GM12873 (cell line): ENCODE measurements around the gene MAT2B.

ENCODE experiments used
- TF ChIP-seq, protein P1 (sequence below): IDR thresholded peaks from 2 replicates; pipeline ENCODE4 v1.5.1; 2012; ENCODE audit warnings: low read depth, mild to moderate bottlenecking, moderate library complexity, low read length, control low read depth; ENCODE audit not compliant: insufficient read depth; ENCODE audit errors: missing control alignments

MAT2B gene

DNA sequence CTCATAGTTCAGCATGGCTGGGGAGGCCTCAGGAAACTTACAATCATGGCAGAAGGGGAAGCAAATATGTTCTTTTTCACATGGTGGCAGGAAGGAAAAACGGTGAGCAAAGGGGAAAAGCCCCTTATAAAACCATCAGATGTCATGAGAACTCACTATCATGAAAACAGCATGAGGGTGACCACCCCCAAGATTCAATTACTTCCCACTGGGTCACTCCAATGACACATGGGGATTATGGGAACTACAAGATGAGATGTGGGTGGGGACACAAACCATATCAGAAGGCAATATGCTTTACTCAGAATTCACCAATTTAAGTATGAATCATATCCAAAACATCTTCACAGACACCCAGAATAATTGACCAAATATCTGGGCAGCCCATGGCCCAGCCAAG, 19.7 kb downstream of the MAT2B start:
- TF ChIP-seq, protein P1, sequence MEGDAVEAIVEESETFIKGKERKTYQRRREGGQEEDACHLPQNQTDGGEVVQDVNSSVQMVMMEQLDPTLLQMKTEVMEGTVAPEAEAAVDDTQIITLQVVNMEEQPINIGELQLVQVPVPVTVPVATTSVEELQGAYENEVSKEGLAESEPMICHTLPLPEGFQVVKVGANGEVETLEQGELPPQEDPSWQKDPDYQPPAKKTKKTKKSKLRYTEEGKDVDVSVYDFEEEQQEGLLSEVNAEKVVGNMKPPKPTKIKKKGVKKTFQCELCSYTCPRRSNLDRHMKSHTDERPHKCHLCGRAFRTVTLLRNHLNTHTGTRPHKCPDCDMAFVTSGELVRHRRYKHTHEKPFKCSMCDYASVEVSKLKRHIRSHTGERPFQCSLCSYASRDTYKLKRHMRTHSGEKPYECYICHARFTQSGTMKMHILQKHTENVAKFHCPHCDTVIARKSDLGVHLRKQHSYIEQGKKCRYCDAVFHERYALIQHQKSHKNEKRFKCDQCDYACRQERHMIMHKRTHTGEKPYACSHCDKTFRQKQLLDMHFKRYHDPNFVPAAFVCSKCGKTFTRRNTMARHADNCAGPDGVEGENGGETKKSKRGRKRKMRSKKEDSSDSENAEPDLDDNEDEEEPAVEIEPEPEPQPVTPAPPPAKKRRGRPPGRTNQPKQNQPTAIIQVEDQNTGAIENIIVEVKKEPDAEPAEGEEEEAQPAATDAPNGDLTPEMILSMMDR: no peak

DNA sequence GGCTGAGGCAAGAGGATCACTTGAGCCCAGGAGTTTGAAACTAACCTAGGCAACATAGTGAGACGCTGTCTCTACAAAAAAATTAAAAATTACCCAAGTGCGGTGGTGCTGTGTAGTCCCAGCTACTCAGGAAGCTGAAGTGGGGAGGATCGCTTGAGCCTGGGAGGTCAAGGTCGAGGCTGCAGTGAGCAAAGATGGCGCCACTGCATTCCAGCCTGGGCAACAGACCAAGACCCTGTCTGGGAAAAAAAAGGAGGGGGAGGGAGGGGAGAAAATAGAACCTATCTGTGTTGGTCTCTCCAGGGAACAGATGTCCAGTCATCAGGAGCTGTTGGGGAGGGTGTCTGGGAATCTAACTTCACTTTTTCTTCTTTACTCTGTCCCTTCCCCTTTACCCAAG, 24.3 kb downstream of the MAT2B start:
- TF ChIP-seq, protein P1: no peak

DNA sequence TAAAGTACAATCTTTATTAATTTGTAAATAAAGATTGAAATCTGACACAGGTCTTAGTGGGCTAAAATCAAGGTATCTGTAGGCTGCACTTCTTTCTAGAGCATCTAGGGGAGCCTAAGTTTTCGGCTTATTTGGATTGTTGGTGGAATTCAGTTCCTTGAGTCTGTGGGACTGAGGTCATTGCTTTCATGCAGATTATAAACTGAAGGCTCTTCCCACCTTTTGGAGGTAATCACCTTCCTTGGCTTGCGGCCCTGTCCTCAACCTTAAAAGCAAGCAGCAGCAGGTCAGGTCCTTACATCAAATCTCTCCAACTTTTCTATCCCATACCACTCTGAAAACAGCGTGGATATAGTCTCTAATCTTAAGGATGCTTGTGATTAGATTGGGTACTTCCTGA, 25.9 kb downstream of the MAT2B start:
- TF ChIP-seq, protein P1: no peak

DNA sequence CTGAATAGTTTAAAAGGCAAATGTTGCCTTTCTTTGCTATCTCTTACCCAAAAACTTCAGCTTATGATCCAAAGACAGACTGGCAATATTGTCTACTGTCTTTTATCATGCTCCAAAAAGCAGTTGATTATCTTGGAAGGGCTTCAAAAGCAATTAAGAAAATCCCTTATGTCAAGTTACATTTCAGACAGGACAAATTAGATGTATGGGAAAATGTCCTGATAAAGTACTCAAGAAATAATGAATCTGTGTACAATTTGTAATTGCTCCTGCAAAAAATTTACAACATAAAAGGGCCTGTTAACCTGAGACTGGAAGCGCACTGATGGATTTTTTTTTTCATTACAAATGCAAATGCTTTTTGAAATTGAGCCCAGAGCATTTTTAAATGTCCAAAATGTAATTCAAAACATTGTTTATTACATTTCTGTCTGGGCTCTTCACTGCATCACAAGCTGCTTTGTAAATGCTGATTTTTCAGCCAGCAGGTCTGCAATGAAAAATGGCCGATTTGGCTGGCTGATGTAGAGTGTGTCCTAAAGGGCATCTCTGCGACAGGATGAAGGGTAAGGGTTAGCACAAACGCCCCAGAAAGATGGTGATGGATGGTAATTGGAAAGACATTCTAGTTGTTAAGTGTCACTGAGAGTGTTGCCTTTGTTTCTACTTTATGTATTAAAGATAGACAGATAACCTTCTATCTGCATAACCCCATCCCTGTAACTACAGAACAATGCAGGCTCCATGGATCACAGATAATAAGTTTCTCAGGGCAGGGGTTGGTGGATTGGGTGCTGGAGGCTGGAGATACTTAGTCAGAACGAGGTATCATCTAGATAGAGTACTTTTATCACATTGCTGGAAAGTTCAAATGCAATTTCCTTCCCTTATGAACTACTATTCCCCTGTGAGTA, 27.0 kb downstream of the MAT2B start:
- TF ChIP-seq, protein P1: no peak

- TF ChIP-seq, protein P1: no peak
Observed at GRCh38 chr5:163533223-163533622, 27.8 kb downstream of the MAT2B start.

DNA sequence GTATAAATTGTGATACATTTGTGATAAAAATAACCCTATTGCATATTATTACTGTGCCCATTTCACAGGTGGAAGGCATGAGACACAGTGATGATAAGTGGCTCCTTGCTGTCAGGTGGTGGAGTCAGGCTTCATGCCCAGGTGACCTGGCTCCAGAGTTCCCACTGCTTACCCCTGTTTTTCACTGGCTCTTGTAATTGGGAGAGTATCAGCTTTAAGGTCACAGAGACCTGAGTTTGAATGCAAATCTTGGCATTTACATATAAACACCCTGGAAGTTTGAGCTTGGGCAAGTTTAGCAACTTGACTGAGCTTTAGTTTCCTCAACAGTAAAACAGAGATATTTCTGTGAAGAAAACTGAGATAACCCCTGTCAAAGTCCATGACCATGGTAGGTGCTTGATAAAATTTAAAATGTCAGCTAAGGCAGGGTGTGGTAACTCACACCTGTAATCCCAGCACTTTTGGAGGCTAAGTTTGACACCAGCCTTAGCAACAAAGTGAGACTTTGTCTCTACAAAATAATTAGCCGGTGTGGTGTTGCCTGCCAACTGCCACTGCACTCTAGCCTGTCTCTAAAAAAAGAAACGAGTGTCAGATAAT, 29.2 kb downstream of the MAT2B start:
- TF ChIP-seq, protein P1: no peak

- TF ChIP-seq, protein P1: no peak
Observed at GRCh38 chr5:163535290-163535689, 29.9 kb downstream of the MAT2B start.
